KOPT-K1 (cell line): ENCODE results near the gene PCDHGA5.
"Not testable (repeated sequence)": the region's sequence is repeated elsewhere in the genome, so short reads cannot be mapped to it uniquely, and the experiment has no call there.

Source experiments
- H3K27ac ChIP-seq: fragments of 200-600 bp; sonication (generic); 2 replicates; pipeline ENCODE4 v1.5.1; 2016; ENCODE audit warnings: antibody characterized with exemption, mild to moderate bottlenecking, low read depth, low read length; ENCODE audit not compliant: poor library complexity, severe bottlenecking
- H3K36me3 ChIP-seq: fragments of 200-600 bp; sonication (generic); 2 replicates; pipeline ENCODE4 v1.5.1; 2017; ENCODE audit warnings: antibody characterized with exemption, mild to moderate bottlenecking, low read length, moderate library complexity; ENCODE audit not compliant: insufficient read depth
- H3K9me3 ChIP-seq: fragments of 200-600 bp; sonication (generic); 2 replicates; pipeline ENCODE4 v1.5.1; 2017; ENCODE audit warnings: antibody characterized with exemption, low read length, mild to moderate bottlenecking; ENCODE audit not compliant: insufficient read depth, poor library complexity, severe bottlenecking

The PCDHGA5 gene

GRCh38 chr5:141343242-141343952, 20.6 kb upstream of the PCDHGA5 start, which contains the start of gene PCDHGA3:
TSS of gene PCDHGA3 (plus strand) at chr5:141343829. CDS start at chr5:141344034, 205 bp downstream.
- Histone ChIP-seq H3K27ac (no peak within 1 kb of the TSS), H3K36me3 (no peaks in the 10 kb centered on the region), H3K9me3 (peaks cover 38% of the 10 kb centered on the region)

GRCh38 chr5:141343953-141344463, 20.0 kb upstream of the PCDHGA5 start:
- H3K36me3 ChIP-seq = no peaks in the 10 kb centered on the region

GRCh38 chr5:141345327-141345726, 18.6 kb upstream of the PCDHGA5 start:
- H3K36me3 ChIP-seq = no peaks in the 10 kb centered on the region
- peaks cover 21% of the 10 kb centered on the region for H3K9me3 ChIP-seq

More at GRCh38 chr5:141343953-141344463, 20.0 kb upstream of the PCDHGA5 start:
- Histone ChIP-seq H3K9me3 (peaks cover 34% of the 10 kb centered on the region), H3K27ac (no peak overlapping the region)

DNA sequence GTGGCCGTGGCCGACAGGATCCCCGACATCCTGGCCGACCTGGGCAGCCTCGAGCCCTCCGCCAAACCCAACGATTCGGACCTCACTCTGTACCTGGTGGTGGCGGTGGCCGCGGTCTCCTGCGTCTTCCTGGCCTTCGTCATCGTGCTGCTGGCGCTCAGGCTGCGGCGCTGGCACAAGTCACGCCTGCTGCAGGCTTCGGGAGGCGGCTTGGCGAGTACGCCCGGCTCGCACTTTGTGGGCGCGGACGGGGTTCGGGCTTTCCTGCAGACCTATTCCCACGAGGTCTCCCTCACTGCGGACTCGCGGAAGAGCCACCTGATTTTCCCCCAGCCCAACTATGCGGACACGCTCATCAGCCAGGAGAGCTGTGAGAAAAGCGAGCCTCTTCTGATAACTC, 17.9 kb upstream of the PCDHGA5 start:
- H3K9me3 ChIP-seq = peaks cover 19% of the 10 kb centered on the region
- not testable (repeated sequence) for H3K27ac ChIP-seq, H3K36me3 ChIP-seq

More at GRCh38 chr5:141345327-141345726, 18.6 kb upstream of the PCDHGA5 start:
- H3K27ac ChIP-seq = no peak overlapping the region

DNA sequence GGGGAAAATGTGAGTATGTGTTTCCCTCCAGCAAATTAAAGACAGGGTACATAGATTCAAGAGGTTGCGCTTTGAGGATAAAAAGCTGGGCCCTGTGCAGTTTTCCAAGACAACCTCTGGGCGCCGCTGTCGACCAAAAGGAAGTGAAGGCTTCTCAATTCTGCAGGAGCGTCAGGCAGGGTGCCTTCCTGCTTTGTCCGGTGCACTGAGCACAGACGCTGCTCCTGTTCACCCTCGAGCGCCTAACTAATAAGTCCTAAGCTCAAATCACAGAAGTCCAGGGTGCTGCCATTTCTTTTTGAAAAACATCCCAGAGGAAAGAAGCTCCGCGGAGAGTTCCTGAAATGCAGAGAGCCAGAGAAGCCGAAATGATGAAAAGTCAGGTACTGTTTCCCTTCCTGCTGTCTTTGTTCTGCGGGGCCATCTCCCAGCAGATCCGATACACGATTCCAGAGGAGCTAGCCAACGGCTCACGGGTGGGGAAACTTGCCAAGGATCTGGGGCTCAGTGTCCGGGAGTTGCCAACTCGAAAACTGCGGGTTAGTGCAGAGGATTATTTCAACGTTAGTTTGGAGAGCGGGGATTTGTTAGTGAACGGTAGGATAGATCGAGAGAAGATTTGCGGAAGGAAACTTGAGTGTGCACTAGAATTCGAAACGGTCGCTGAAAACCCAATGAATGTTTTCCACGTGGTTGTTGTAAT, 13.9 kb upstream of the PCDHGA5 start, which contains the start of gene PCDHGB1:
Gene PCDHGB1 (plus strand): TSS at position 183 of the 703 bp plus-strand sequence. CDS start 162 bp downstream, at position 345.
- Histone ChIP-seq H3K36me3 (no peaks in the 10 kb centered on the region), H3K27ac (no peak within 1 kb of the TSS), H3K9me3 (peaks cover 5% of the 10 kb centered on the region)

DNA sequence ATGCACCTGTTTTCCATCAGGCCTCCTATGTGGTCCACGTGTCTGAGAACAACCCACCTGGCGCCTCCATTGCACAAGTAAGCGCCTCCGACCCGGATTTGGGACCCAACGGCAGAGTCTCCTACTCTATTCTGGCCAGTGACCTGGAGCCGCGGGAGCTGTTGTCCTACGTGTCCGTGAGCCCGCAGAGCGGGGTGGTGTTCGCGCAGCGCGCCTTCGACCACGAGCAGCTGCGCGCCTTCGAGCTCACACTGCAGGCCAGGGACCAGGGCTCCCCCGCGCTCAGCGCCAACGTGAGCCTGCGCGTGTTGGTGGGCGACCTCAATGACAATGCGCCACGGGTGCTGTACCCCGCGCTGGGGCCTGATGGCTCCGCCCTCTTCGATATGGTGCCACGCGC, 12.4 kb upstream of the PCDHGA5 start:
- Histone ChIP-seq H3K9me3 (no peaks in the 10 kb centered on the region), H3K36me3 (no peaks in the 10 kb centered on the region), H3K27ac (no peak overlapping the region)

DNA sequence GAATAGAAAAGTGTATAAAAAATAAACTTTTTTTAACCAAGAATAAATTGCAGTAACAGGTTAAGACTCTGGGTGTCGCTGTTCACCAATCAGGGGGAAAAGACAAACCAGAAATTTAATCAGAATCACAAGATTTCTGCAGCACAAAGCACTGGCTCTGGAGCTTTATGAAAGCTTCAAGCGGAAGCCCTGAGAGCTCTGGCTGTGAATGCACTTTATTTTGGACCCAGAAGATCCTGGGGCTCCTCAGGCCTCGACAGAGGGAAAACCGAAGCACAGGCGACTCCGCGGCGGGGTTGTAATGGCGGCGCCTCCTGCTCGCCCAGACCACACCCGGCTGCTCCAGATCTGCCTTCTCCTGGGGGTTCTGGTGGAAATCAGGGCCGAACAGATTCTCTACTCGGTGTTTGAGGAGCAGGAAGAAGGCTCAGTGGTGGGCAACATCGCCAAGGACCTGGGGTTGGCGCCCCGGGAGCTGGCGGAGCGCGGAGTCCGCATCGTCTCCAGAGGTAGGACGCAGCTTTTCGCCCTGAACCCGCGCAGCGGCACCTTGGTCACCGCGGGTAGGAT, 9.0 kb upstream of the PCDHGA5 start, which contains the start of gene PCDHGA4:
Gene PCDHGA4 (plus strand): TSS at position 122 of the 570 bp plus-strand sequence. CDS start 87 bp downstream, at position 209.
- Histone ChIP-seq H3K9me3 (no peaks in the 10 kb centered on the region), H3K36me3 (no peaks in the 10 kb centered on the region), H3K27ac (no peak within 1 kb of the TSS)

- no peak overlapping the region for H3K27ac ChIP-seq
- no peaks in the 10 kb centered on the region for H3K36me3 ChIP-seq
- peaks cover 4% of the 10 kb centered on the region for H3K9me3 ChIP-seq
These were observed 8.3 kb upstream of the PCDHGA5 start for GRCh38 chr5:141355641-141356040.

DNA sequence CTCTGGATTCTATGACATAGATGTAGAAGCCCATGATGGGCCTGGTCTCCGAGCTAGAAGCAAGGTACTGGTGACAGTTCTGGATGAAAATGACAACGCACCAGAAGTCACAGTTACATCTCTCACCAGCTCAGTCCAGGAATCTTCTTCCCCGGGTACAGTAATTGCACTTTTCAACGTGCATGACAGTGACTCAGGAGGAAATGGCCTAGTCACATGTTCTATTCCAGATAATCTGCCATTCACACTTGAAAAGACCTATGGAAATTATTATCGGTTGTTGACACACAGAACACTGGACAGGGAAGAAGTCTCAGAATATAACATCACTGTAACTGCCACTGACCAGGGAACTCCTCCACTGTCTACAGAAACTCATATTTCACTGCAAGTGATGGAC, 7.8 kb upstream of the PCDHGA5 start:
- Histone ChIP-seq H3K27ac (no peak overlapping the region), H3K36me3 (no peaks in the 10 kb centered on the region), H3K9me3 (peaks cover 8% of the 10 kb centered on the region)

GRCh38 chr5:141356950-141357349, 7.0 kb upstream of the PCDHGA5 start:
- H3K9me3 ChIP-seq = peaks cover 13% of the 10 kb centered on the region
- H3K36me3 ChIP-seq = no peaks in the 10 kb centered on the region
- H3K27ac ChIP-seq = no peak overlapping the region

DNA sequence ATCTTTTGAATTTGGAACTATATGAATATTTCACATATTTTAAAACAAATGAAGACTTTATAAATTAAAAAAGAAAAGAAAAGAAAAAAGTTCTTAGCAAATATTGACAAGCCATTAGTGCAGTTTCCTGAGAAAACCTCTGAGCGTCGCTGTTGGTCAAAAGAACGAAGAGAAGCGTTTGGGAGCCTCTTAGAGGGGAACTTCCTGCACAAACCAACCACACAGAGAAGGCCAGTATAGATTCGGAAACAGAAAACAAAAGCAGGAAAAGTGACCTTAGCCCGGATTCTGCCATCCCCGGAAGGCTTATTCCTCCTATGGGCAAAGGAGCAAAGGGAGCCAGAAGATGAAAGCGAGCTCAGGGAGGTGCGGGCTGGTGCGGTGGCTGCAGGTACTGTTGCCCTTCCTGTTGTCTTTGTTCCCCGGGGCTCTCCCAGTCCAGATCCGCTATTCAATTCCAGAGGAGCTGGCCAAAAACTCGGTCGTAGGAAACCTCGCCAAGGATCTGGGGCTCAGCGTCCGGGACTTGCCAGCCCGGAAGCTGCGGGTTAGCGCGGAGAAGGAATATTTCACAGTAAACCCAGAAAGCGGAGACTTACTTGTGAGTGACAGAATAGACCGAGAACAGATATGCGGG, 4.1 kb upstream of the PCDHGA5 start, which contains the start of gene PCDHGB2:
Gene PCDHGB2 (plus strand): TSS at position 205 of the 637 bp plus-strand sequence. CDS start 142 bp downstream, at position 347.
- H3K36me3 ChIP-seq = no peaks in the 10 kb centered on the region
- H3K27ac ChIP-seq = no peak within 1 kb of the TSS
- H3K9me3 ChIP-seq = peaks cover 31% of the 10 kb centered on the region

DNA sequence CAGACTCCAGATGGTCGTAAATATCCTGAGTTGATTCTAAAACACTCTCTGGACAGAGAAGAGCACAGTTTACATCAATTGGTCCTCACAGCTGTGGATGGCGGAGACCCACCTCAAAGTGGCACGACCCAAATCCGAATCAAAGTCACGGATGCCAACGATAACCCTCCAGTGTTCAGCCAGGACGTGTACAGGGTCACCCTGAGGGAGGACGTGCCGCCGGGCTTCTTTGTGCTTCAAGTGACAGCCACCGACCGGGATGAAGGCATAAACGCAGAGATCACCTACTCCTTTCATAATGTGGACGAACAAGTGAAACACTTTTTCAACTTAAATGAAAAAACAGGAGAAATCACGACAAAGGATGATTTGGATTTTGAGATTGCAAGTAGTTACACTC, 3.3 kb upstream of the PCDHGA5 start:
- no peak overlapping the region for H3K27ac ChIP-seq
- peaks cover 39% of the 10 kb centered on the region for H3K9me3 ChIP-seq
- no peaks in the 10 kb centered on the region for H3K36me3 ChIP-seq

DNA sequence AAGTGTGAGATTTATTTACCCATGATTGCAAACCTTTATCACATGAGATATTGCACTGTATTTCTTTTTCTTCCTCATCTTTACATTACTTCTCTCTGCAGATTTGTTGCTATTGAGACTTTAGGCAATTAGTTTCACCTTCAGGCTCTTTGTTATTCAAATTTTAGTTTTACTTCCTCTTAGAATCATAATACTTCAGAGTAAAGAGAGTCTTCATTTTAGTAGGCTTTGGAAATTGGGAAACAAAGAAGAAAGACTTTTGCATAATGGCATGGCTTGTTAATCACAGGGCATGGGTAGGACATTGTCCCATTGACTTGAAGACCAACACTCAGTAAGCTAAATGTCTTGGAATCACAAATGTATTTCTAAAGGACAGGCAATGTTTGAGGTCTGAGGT, 1.2 kb upstream of the PCDHGA5 start:
- H3K27ac ChIP-seq = no peak overlapping the region
- peaks cover 47% of the 10 kb centered on the region for H3K9me3 ChIP-seq

DNA sequence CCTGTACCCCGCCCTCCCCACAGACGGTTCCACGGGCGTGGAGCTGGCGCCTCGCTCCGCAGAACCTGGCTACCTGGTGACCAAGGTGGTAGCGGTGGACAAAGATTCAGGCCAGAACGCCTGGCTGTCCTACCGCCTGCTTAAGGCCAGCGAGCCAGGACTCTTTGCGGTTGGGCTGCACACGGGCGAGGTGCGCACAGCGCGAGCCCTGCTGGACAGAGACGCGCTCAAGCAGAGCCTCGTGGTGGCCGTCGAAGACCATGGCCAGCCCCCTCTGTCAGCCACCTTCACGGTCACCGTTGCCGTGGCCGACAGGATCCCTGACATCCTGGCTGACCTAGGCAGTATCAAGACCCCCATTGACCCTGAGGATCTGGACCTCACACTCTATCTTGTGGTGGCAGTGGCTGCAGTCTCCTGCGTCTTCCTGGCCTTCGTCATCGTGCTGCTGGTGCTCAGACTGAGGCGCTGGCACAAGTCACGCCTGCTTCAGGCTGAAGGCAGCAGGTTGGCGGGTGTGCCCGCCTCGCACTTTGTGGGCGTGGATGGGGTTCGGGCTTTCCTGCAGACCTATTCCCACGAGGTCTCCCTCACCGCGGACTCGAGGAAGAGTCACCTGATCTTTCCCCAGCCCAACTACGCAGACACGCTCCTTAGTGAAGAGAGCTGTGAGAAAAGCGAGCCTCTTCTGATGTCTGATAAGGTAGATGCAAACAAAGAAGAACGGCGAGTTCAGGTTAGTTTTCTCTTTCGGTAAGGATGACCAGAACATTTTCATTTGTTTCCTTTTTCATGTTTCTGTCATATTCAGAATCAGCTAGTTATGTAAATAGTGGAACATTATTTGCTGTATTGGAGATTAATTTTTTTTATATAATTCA, 2.3 kb downstream of the PCDHGA5 start:
- no peaks in the 10 kb centered on the region for H3K36me3 ChIP-seq
- peaks cover 50% of the 10 kb centered on the region for H3K9me3 ChIP-seq
- no peak overlapping the region for H3K27ac ChIP-seq

More for the DNA sequence above, 1.2 kb upstream of the PCDHGA5 start:
- H3K36me3 ChIP-seq = no peaks in the 10 kb centered on the region
